ENCODE data around the gene LBX2.
"Not testable (repeated sequence)": the region's sequence is repeated elsewhere in the genome, so short reads cannot be mapped to it uniquely, and the experiment has no call there.

Gene LBX2

GRCh38 chr2:74503506-74504475, 4.4 kb upstream of the LBX2 start:
- no peak for DNase-seq (ENCODE audit: low spot score)

- peak; percentile 86 for DNase-seq (ENCODE audit: low spot score)
Measured at GRCh38 chr2:74502720-74503505, 3.5 kb upstream of the LBX2 start.

- DNase-seq (ENCODE audit: low spot score): peak; percentile 65
Measured at GRCh38 chr2:74502147-74502719, 2.8 kb upstream of the LBX2 start.

- no peak for DNase-seq (ENCODE audit: low spot score)
Measured at GRCh38 chr2:74501335-74502071, 2.1 kb upstream of the LBX2 start.

GRCh38 chr2:74500578-74500946, 1.2 kb upstream of the LBX2 start:
- no peak for DNase-seq (ENCODE audit: low spot score)

- no peak for DNase-seq (ENCODE audit: low spot score)
Measured at GRCh38 chr2:74499940-74500577, 656 bp upstream of the LBX2 start.

GRCh38 chr2:74498500-74499266, 720 bp downstream of the LBX2 start:
- no peak for DNase-seq (ENCODE audit: low spot score)

- DNase-seq (ENCODE audit: low spot score): no peak
Measured at GRCh38 chr2:74497777-74498499, 1.5 kb downstream of the LBX2 start.

- DNase-seq (ENCODE audit: low spot score): no peak
Measured at GRCh38 chr2:74496997-74497776, 2.2 kb downstream of the LBX2 start.

- DNase-seq (ENCODE audit: low spot score): no peak
Measured at GRCh38 chr2:74495440-74495839, 4.0 kb downstream of the LBX2 start.

GRCh38 chr2:74493546-74493945, 5.9 kb downstream of the LBX2 start:
- DNase-seq (ENCODE audit: low spot score): no peak

GRCh38 chr2:74491648-74492544, 7.5 kb downstream of the LBX2 start:
- no peak for DNase-seq (ENCODE audit: low spot score)

GRCh38 chr2:74489906-74490305, 9.5 kb downstream of the LBX2 start:
- no peak for DNase-seq (ENCODE audit: low spot score)

- DNase-seq (ENCODE audit: low spot score): no peak
Measured at GRCh38 chr2:74488643-74489481, 10.5 kb downstream of the LBX2 start.

- DNase-seq (ENCODE audit: low spot score): no peak
Measured at GRCh38 chr2:74486141-74486540, 13.3 kb downstream of the LBX2 start.

GRCh38 chr2:74483675-74484164, 15.7 kb downstream of the LBX2 start:
- DNase-seq (ENCODE audit: low spot score): not testable (repeated sequence)
